Measurements from ENCODE around the gene PANK4. TPM values are rescaled to one million over a fixed set of nuclear protein-coding genes. Genes with fewer than 3 reads are reported as not detected.

Gene PANK4
- total and polyA plus RNA-seq, 2 donors (not counting 3 experiments of a cell fraction or from before 2014, with no cell fraction given): 22.1 to 34.0 TPM

DNA sequence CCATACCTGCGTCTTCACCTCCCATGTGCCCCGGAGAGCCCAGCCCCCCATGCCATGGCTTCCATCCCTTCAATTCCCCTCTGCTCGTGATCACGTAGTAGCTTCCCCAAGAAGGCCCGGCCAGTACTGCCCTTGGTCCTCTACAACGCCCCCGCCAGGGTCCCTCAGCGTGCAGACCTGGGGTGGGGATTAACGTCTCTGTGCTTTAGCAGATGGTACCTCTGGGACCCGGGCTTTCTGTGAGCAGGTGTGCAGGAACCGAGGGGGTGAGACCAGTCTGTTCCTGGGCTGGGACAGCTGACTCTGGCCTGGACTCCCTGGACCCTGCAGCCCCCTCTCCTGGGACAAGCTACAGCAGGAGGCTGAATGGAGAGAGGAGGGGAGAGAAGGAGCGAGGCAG is 49.1 kb downstream of the PANK4 start:
- FAIRE-seq: no peak
- POLR2A ChIA-PET: no interaction called here
- intact Hi-C loops (cut with micrococcal nuclease): no loop called here

More for the DNA sequence above, 49.1 kb downstream of the PANK4 start:
- H4K20me1 ChIP-seq (replicated peaks; ENCODE audit: control insufficient read depth, extremely low read depth, insufficient read depth, low read length): no peaks in the 10 kb centered on the region
- no peaks in the 10 kb centered on the region for H3K27me3 ChIP-seq (ENCODE audit: control insufficient read depth in 2 of 2, insufficient read depth in 2 of 2, low read length in 2 of 2)
- H2AFZ ChIP-seq (ENCODE audit: low read depth, low read length): no peak overlapping the region
- BruUV-seq (replicated peaks): no TSS peak
- H3K9me1 ChIP-seq (replicated peaks; ENCODE audit: control insufficient read depth, extremely low read depth, insufficient read depth, low read length): no peaks in the 10 kb centered on the region
- H3K4me1 ChIP-seq (ENCODE audit: control insufficient read depth, extremely low read depth, insufficient read depth, low read length): no peaks in the 10 kb centered on the region
- no peak overlapping the region for H3K4me2 ChIP-seq (ENCODE audit: insufficient read depth, low read length)
- TF ChIP-seq CTCF (IDR thresholded peaks at IDR 0.05; ENCODE audit: extremely low read depth in 1 of 2, insufficient read depth in 1 of 2, low read depth in 1 of 2, low read length in 2 of 2) (no peak), MYC (IDR thresholded peaks at IDR 0.05; ENCODE audit: low read depth, low read length) (no peak), JUN (IDR thresholded peaks at IDR 0.05; ENCODE audit: borderline replicate concordance, insufficient read depth, insufficient read length, low read depth) (no peak), MAX (IDR thresholded peaks at IDR 0.05; ENCODE audit: insufficient read depth, insufficient read length) (no peak), GATA2 (IDR thresholded peaks at IDR 0.05; ENCODE audit: insufficient read depth, insufficient read length, low read depth, low read length) (no peak), EZH2 (IDR thresholded peaks at IDR 0.05; ENCODE audit: borderline replicate concordance, low read depth, low read length, severe bottlenecking) (no peak), POLR2AphosphoS5 (IDR thresholded peaks at IDR 0.05; ENCODE audit: insufficient read depth, low read depth, low read length) (no peak), FOS (IDR thresholded peaks at IDR 0.05; ENCODE audit: borderline replicate concordance, insufficient read depth, low read length) (no peak), POLR2A (IDR thresholded peaks at IDR 0.05; ENCODE audit: low read depth, low read length) (no peak)
- H3K4me3 ChIP-seq (replicated peaks in 1 of 3; ENCODE audit: insufficient read depth in 1 of 3, low read depth in 1 of 3, low read length in 3 of 3): no peak overlapping the region
- no peak overlapping the region for H3K9ac ChIP-seq (replicated peaks; ENCODE audit: extremely low read depth, insufficient read depth, low read length)
- no peak overlapping the region for H3K27ac ChIP-seq (ENCODE audit: insufficient read depth, low read depth, low read length)
- dilution Hi-C loops (cut with MboI; ENCODE audit: extremely low pct_ligation_motif_present, low sequenced_read_pairs): no loop called here
- CTCF ChIA-PET: no interaction called here
- no peaks in the 10 kb centered on the region for H3K79me2 ChIP-seq (ENCODE audit: control insufficient read depth, insufficient read depth, low read length)
- H3K9me3 ChIP-seq (replicated peaks; ENCODE audit: control insufficient read depth, insufficient read depth, low read length): no peaks in the 10 kb centered on the region
- no peaks in the 10 kb centered on the region for H3K36me3 ChIP-seq (ENCODE audit: control insufficient read depth in 2 of 2, extremely low read depth in 1 of 2, insufficient read depth in 2 of 2, low read length in 2 of 2)
- DNase-seq (ENCODE audit: low read depth, low spot score): no peak

Measured in endothelial cell of umbilical vein (primary cell).